NCI-H2107 treated with DMSO at 0.1 percent for 48 hours (cell line): ENCODE data around the gene TTC23.
"Not testable (repeated sequence)": the region's sequence is repeated elsewhere in the genome, so short reads cannot be mapped to it uniquely, and the experiment has no call there.

Experiments used
- DNase-seq: peaks from one replicate; lab custom pipeline; 2025; ENCODE audit not compliant: unreplicated experiment; lab: John Stamatoyannopoulos, UW

The TTC23 gene

DNA sequence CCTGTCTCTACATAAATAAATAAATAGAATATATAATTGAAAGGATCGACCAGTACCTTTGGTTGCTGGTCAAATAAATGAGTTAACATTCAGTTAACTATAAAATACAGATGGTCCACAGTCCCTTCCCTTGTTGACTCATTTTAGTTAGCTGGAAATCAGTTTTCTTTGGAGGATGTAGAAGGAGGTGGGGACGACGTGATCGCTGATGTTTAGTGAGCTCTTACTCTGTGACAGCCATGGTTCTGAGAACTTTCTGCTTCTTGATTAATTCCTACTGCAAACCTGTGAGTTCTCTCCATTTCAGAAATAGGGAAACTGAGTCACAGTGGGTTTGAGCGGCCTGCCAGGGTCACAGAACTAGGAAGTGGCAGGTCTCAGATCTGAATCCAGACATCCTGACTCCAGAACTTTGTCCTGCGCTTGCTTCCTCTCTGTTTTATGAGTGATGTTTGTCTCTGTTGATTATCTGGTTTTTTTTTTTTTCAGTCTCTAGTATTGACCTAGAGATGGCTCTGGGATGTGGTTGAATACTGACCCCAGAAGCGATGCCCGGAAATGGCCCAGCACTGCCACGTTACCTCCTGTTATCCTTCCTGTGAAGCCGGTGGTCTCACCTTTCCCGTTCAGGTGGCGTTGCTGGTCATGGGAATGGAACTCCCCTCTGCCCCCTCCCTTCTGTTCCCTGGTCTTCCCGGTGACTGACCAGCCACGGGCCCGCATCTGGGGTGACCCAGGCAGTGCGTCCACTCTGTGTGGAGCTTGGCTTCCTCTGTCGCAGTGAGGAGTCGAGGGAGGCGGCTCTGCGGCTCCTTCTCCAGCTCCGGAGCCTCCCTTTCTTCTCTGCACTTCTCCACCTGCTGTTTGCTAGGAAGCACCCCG, 126.3 kb downstream of the TTC23 start:
- no peak for DNase-seq

DNA sequence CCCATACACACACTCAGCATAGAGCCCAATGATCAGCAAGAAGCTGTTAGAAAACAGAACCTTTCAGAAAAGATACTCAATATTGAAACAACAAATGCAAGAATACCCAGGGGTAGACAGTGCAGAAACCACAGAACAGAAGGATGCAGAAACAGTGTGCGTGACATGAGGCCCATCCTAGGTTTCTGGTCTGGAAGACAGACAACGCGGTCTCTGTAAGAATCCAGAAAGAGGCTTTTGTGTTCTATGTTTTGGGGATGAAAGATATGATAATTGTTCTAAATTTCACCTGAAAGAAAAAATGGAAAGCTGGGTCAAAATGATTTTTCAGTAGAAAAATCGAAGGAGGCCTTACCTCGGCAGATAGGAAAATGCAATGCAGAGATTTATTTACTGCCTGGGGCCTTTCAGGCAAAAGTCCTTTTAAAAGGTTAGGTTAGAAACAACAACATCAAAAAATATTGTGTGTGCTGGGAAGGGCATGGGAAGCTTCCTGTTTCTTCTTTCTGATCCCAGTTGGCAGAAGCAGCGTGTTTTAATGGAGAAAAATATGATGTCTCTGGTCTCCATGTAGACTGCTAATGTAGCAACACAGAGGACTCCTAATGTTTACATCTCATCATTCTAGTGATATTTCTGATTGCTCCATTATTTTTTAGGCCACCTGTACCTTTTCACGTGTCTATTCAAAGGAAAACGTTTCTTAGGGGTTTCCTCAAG, 127.5 kb downstream of the TTC23 start:
- DNase-seq, result no peak

DNA sequence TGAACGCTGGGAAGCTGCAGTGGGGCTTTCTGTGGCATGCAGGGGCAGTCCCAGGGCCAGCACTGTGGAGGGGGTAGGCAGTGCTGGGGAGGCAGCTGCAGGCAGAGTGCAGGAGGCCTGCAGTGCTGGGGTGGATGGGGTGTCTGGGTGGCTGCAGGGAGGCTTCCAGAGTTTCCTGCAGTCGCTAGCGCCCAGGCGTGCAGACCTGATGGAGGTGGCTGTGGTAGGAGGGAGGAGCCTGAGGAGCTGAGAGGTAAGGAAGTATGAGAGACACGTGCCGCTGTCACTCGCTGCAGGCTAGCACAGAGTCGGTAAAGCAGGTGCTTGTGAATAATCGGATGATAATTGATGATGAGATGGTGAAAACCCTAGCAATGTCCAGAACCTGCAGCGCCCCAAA, 128.2 kb downstream of the TTC23 start:
- no peak for DNase-seq

DNA sequence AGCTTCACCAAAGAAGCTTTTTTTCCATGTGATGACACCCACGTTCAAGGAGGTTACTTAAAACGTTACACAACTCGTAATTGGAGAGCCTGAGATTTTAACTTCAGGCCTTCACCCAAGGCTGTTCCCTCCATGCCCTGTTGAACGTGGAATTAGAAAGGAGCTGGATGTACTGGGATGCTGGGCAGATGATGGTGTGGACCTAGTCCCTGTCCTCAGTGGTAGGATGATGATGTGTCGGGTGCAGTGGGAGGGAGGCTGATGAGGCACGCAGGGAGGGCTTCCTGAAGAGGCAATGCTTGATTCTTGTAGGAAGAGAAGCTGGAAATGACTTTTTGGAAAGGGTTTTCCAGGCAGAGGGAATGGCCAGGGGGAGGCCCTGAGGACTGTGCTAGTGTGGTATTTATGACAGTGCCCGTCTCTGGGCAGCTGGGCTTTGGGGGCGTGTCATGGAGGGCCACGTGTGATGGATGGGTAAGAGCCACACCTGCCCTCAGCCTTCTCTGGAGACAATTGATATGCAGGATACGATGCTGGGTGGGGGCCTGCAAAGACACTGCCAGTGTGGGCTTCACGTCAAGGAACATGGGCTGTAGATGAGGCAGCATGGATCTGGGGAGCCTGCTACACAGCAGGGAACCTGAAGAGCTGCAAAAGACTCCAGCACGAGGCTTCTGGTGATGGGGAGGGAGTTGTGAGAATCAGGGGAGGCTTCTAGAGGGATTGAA, 129.2 kb downstream of the TTC23 start:
- DNase-seq, result no peak

DNA sequence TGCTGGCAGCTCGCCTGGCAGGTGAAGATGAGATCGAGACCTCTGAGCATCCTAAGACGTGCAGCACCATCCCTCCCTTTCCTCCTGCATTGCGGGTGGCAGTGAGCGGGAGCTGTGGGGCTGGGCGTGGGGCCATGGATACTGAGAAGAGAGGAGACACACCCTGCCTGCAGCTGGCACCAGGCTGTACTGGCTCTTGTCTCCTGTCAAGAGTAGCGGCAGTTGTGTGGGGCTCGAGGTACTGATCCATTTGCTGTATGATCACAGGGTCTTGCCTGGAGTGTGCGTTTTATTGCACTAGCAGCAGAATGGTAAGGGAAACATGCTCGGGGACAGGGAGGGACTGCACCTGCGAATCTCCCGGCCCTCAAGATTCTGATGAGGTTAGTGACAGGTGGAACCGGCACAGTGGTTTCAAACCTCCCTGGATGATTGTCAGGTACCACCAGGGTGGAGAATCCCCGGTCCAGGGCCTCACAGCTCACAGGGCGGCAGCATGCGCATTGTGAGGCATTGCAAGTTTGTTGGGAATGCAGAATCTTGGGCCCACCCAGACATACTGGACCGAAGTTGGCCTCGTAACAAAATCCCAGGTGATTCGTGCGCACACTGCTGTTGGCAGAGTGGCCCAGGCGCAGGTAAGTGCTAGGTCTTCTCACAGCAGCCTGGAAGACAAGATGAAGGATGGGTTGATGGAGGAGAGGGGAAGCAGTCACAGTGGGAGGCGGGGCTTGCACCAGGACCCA, 130.4 kb downstream of the TTC23 start:
- no peak for DNase-seq

GRCh38 chr15:99118258-99118632, 131.1 kb downstream of the TTC23 start:
- no peak for DNase-seq

GRCh38 chr15:99117563-99118257, 131.7 kb downstream of the TTC23 start:
- no peak for DNase-seq

- DNase-seq, result no peak
Observed at GRCh38 chr15:99117111-99117510, 132.3 kb downstream of the TTC23 start.

DNA sequence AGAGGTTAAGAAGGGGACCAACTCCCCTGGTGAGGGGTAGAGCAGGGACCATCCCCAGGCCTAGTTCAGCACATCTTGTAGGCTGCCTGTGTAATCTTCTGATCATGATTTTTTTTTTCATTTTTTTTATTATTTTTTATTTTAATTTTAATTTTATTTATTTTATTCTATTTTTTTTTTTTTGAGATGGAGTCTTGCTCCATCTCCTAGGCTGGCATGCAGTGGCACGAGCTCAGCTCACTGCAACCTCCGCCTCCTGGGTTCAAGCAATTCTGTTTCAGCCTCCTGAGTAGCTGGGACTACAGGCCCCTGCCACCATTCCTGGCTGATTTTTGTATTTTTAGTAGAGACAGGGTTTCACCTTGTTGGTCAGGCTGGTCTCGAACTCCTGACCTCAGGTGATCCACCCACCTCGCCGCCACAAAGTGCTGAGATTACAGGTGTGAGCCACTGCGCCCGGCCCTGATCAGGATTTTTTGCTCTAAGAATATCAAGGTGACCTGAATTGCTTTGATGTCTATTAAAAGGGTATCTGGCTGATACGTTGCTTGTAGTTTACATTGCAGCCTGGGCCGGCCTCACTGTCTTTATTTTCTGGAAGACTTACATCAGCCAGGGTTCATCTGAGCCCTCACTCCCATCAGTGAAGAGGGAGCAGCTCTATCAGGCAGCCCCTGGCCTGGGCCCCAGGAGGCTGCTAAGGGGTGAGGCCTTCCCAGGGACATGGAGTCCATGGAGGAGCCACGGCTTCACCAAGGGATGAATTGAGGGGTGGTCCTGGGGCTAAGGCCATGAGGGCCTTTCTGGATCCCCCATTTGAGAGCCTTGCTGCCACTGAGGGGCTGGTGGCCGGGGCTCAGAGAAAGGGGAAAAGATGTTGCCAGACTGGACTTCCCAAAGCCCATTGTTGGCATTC, 133.8 kb downstream of the TTC23 start:
- DNase-seq, result no peak

DNA sequence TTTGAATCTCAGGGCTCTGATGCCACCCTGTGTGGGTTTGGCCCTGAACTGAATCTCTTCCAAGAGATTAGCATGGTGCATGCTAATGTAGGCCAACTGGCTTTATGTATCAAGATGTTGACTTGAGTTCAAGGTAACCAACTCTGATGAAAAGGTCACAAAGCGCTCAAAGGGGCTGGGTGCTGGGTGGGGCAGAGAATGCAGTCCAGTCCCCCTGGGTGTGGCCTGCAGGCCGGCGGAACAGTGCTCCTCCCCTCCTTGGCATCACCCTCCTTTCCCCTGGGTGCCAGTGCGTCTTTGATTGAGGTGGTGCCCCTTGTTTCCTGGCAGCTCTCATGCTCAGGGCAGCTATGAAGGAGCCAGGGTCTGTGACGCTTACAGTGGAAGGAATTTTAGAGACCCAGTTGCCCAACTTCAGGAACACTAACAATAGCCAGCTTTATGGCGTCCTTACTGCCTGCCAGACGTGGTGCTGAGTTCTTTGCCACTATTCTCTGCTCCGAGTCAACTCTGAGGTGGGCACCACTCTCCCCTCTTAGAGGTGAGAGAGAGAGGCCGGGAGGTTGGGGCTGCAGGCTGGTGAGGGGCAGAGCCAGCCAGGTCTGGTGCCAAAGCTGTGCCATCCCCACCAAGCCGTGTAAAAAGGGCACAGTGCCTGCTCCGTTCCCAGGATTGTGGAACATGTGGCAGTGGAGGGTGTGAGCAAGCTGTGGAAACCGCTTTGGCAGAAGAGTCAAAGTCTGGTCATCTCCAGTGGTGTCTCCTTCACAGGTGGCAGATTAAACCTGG, 134.7 kb downstream of the TTC23 start:
- DNase-seq, result no peak

GRCh38 chr15:99113547-99114271, 135.7 kb downstream of the TTC23 start:
- no peak for DNase-seq

GRCh38 chr15:99111641-99112040, 137.7 kb downstream of the TTC23 start:
- DNase-seq, result not testable (repeated sequence)

- DNase-seq, result no peak
Observed at GRCh38 chr15:99110581-99111320, 138.6 kb downstream of the TTC23 start.

GRCh38 chr15:99110093-99110492, 139.3 kb downstream of the TTC23 start:
- no peak for DNase-seq

GRCh38 chr15:99109555-99110021, 139.8 kb downstream of the TTC23 start:
- DNase-seq, result no peak

DNA sequence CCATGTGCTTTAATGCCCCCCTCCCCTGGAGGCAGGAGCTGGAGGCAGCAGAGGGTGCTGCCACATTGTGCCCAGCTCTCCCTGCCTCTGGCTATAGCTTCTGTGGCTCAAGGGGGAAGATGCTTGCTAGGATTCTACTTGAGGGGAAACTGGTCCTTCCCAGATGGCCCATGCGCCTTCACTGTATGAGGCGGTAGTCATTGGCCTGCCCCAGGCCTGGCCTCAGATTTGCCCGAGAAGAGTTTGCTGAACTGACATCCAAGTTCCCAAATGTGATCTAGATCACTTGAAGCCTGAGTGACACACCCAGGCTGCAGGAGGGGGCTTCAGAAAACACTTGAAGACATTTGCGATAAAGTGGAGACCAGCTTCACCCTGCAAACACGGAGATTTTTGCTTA, 140.4 kb downstream of the TTC23 start:
- no peak for DNase-seq
